HG03135 (cell line): ENCODE data around the gene EPB41L5.
"Not testable (repeated sequence)": the region's sequence is repeated elsewhere in the genome, so short reads cannot be mapped to it uniquely, and the experiment has no call there.

ENCODE experiments used
- ATAC-seq: cut with Tn5 transposase; IDR thresholded peaks from one replicate; pipeline ENCODE4 v1.9.1; 2021; ENCODE audit warnings: mild to moderate bottlenecking, moderate library complexity; ENCODE audit not compliant: unreplicated experiment

The EPB41L5 gene

DNA sequence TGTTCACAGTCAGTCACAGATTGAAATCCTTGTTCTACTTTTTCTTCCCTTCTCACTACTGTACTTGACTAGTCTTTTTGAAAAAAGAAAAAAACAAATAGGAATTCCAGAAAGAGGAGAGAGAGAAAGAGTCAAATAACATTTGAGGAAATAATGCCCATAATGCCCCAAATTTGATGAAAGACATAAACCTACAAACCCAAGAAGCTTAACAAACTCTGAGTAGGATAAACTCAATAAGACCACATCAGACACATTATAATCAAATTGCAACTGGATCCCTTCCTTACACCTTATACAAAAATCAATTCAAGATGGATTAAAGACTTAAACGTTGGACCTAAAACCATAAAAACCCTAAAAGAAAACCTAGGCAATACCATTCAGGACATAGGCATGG is 179.4 kb downstream of the EPB41L5 start:
- no peak for ATAC-seq

DNA sequence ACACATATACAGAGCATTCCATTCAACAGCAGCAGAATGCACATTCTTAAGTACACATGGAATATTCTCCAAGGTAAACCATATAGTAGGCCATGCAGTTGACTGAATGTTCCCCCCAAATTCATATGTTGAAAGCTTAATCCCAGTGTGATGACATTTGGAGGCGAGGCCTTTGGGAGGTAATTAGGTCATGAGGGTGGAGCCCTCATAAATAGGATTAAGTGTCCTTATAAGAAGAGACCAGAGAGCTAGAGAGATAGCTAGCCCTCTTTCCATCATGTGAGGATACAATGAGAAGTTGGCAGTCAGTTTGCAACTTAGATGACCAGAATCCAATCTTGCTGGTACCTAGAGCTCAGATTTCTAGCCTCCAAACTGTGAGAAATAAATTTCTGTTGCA is 182.7 kb downstream of the EPB41L5 start:
- no peak for ATAC-seq

DNA sequence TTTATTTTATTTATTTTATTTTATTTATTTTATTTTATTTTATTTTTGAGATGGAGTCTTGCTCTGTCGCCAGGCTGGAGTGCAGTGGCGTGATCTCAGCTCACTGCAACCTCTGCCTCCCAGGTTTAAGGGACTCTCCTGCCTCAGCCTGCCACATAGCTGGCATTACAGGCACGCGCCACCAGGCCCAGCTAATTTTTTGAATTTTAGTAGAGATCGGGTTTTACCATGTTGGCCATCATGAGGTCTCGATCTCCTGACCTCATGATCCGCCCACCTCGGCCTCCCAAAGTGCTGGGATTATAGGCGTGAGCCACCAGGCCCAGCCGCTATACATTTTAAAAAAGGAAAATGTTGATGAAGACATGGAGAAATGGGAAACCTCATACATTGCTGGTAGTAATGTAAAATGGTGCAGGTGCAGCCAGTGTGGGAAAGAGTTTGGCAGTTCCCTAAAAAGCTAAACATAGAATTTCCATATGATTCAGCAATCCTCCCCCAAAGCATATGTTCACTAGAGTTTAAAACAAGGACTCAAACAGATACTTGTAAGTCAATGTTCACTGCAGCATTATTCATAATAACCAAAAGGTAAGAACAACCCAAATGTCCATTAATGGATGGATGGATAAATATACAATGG is 187.1 kb downstream of the EPB41L5 start:
- ATAC-seq = not testable (repeated sequence)

DNA sequence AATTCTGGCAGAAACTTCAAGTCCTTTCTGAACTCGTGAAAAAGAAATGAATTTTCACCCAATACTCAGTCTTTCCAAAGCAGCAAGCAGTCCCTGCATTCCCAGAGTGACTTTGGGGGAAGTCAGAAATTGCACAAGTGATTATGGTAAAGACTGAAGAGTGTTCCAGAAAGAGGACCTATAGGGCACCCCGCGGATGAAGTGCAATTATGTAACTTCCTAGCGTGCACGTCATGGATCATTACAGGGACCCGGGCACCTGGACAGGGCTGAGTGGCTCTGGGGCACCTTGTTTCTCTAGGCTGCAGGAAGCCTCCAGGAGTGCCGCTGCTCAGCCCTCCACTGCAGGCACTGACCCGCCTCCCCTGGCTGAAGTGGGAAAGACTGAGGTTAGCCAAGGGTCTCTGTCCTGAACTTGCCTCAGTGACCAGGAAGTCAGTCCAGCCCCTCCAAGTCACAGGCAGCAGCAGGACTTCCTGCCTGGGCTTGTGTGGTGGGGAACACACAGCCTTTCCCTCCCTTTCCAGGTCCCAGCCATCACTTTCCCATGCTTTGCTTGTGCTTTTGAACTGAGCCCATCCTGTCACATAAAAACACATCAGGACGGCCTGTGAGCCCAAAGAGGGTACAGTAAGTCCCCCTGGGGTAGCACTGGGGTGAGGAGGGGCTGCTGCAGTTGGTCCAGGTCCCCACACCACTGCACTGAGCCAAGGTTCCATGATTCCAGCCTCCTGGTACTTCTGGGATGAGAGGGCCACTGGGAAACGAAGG is 190.6 kb downstream of the EPB41L5 start:
- no peak for ATAC-seq

DNA sequence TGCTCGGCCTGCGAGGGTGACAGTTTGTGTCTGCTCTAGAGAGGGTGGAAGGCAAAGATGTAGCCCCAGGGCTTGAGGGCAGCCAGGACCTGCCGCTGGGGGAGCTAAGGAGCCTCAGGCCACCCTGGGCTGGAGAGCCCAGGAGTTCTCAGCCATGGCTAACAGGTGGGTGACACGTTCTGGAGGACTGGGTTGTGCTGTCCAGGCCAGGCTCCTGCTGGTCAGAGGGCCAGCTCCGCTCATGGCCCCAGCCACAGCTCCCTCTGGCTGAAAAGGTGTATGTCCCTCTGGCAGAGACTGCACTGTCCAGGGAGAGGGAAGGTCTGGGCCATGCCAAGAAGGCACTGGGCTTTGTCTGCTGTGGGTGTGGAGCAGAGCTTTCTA is 191.1 kb downstream of the EPB41L5 start:
- no peak for ATAC-seq

DNA sequence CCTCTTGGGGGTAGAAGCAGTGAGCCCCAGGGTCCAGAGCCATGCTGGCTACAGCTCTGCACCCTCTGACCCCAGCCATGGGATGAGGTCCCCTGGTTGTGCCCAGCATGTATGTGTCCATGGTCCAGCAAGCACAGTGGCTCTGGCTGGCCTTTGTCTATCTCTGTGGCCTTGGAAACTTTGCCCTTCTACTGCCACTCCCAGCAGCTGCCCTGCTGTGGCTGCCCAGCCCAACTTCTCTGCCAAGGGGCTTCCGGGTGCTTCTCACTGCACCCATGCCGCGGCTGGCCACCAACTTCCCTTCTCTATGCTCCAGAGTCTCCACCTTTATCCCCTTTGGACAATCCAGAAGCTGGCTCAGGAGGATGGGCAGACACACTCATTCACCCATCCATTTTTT is 191.5 kb downstream of the EPB41L5 start:
- no peak for ATAC-seq

DNA sequence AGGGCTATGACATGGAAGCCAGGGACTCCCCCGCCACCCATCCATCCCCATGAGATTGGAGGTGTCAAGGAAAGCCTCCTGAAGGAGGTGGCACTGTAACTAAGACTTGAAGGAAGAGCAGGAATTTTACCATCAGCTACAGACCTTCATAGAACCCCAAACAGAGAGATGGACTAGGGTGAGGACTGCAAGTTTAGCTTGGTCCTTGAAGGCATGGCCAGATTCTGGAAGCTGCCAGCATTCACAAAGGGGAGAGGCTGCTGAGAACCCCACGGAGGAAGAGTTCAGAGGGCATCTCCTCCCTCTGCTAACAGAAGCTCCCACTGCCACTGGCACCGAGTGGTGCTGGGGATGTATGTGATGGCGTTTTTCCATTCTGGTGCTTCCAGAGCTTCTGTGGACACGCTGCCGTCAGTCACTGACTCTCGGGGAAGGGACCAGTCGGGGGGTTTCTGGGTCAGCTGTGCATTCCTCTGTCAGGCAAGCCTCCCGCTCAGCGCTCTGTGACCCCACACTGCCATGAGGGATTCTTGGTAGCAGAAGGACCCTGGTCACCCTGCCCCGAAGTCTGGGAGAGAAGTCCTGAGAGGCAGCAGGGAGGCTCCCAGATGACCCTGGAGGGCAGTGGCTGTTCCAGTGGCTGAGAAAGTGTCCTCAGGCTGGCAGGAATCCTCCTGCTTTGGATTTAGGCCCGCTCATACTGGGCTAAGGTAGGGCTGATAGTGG is 192.2 kb downstream of the EPB41L5 start:
- no peak for ATAC-seq

DNA sequence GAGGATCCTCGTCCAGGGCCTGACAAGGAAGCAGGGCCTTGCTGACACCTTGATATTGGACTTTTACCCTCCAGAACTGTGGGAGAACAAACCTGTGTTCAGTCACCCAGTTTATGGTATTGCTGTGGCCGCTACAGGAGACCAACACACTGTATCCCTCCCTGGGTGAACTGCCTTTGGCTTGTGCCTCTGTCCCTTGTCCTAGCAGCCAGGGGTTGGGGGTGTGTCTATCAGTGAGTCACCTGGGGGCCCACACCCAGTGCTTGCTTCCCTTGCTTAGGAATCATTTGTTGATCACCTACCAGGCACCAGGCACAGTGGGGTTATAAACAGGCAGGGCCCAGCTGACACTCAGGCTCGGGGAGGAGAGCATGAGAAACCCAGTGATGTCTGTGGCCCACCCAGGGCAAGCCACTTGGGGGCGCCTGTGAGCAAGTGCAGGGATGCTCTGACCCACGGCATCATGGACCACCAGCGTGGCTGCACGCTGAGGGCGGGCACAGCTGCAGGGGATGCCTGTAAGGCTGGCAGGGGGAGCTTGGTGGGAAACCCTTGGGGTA is 193.2 kb downstream of the EPB41L5 start:
- ATAC-seq = no peak

DNA sequence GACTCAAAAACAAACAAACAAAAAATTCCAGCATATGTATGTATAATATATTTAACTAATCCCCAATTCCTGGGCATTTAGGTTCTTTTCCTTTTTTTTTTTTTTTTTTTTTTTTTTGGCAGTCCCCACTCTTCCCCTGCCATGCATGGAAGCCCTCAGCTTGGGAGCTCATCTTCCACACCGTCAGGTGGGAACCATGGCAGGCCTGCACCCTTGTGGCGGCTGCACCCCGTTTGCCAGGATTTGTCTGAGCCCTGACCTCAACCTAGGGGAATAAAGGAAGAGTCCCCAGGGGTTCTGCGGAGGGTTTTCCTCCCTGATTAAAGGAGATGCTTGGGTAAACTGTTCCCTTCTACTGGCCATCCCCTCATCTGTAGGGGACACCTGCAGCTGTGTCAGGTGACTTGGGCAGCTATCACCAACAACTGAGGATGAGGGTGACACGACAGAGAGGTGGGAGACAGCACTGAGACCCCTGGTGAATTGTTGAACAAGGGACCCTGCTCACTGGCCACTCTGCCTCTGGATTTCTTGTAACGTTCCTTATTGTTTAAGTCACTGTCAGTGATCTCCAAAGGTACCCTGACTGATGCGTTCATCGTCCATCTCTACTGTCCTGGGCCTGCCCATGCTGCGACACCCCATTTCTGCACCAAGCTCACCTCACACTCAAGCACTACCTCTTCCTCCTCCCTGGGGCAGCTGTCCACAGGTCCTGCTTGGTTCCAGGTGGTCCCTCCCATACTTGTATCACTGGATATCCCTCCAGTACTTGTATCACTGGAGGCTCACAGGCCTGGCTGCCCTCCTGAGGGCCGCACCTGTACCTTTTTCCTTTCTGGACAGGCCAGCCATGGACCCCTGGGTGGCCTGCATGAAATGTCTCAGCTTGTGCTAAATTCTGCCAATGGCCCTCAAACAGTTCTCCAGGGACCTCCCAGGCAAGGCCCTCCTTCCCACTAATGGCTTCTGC is 195.8 kb downstream of the EPB41L5 start:
- ATAC-seq = no peak

DNA sequence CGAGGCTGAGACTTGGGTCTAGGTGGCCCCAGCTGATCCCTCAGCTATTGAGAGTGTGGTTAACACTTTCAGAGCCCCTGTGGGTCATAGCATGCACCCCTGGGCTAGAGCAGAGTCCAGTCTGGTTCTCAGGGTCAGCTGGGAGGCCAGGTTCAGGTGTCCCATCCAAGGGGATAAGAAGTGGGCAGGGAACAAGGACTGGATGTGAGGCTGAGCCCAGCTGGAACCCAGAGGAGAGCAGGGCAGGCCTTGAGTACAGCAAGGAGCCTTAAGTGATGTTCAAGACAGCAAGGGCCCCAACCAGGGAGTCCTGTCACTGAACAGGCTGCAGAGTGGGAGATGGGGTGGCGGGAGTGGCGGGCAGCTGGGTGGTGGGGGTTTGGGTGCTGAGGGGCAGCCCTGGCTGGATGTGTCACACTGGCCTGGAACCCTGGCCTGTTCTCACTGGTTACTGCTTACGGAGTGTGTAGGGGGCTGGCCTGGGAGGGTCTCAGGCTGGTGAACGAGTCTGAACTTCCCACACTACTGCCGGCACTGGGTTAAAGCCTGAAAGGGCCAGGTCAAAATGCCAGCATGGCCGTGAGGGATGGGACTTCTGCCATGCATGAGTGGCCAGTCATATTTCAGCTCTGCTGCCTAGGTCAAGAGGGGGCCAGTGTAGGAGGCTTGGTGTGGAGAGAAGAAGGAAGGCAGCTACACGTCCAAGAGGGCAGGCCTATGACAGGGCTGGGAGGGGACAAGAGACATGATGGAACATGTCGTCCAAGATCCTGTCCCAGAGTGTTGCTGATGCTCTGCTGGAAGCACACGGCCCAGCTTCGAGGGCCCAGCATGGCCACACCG is 196.8 kb downstream of the EPB41L5 start:
- no peak for ATAC-seq

DNA sequence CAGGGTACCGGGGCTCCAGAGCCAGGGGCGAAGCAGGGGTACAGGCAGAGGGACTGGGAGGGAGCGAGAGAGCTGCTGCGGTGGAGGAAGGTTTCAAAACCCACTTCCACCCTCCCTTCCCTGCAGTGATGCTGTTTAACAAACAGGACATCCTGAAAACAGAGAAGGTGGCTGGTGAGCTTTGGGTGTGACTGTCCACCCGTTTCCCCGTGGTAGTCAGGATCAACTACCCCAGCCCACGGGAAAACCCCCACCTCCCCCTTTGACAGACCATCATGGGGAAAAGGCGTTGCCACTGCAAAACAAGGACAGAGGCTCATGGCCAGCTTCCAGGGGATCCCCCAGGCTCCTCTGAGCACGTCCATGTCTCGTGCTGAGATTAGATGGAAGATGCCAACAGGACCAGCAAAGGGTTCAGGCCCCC is 197.4 kb downstream of the EPB41L5 start:
- no peak for ATAC-seq

DNA sequence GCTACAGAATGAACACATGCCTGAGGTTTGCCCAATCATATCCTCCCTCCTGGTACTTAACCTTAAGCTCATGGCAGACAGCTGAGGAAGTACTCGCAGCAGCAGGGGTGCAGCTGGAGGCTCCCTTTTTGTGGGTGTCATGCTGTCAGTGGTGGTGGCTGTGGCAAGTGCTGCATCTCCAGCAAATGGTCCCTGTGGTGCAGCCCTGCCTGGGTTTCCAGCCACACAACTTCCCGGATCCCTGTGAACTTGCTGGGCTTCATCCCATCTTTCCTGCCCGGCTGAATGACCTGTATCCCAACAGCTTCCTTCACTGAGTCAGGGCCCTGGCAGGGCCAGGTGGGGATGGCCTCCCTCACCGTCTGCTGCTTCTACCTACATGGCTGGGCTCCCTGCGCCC is 205.3 kb downstream of the EPB41L5 start:
- no peak for ATAC-seq

DNA sequence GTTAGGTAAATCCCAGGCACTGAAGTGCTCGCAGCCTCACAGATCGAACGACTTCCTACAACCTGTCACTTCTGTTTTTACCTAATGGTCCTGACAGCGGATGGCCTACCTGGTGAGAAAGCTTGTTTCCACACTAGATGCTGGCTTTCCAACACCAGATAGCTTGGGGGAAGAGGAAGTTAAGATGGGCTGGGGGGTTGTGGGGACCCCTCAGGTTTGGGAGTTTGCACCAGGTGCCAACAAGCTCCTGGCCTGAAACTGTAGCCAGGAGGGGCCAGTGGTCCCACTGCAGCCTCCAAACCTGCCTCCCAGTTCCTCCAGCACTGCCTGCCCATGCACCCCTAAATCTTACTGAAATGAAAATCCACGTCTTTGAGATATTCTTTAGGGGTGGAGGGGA is 206.4 kb downstream of the EPB41L5 start:
- ATAC-seq = no peak

DNA sequence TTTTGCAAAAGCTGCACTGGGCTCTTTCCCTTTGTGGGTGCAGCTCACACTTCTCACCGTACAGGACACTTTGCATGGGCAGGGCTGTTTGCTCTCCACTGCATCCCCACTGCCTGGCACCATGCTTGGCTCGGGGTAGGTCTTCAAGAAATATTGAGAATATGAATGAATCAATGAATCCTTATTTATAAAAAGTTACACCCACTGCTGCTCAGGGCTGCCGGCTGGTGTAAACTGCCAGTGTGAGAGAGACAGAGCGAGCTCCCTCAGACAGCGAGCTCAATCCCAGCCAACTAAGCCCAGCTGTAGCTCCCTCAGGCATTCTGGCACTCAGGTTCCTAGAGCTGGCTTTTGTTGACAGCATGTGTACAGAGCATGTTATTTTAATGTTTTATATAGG is 206.9 kb downstream of the EPB41L5 start:
- no peak for ATAC-seq

DNA sequence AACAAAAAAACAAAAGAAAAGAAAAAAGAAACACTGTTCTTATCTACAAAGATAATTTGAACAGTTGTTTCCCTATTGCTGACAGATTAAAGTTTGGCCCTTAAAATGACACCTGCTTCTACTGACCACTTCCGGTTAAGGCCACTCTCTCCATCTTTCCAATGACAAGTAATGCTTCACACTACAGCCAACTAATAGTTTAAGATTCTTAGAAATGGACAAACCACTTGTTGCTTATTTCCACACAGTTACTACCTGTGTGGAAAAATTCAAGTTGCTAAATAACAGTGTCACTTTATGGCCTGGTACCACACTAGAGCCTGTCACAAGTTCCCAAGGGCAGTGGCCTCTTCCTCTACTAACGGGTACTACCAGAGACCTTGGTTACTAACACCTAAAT is 207.9 kb downstream of the EPB41L5 start:
- ATAC-seq = no peak

DNA sequence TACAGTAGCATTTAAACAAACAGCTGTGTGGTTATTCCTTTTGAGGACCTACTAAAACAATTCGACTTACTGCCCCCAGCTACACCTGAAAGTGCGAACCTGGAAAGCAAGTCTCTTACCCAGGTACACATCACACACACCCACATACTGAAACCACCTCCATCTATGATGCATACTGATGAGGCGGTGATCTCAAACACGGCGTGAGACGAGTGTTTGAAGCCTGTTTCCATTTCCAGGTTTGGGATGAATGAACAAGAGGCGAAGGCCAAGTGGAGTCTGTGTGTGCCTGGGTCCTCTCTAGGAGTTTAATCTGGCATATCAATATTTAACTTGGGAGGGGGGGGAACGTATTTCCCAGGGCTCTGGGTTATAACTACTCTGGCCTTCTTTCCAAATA is 208.7 kb downstream of the EPB41L5 start:
- ATAC-seq = no peak

DNA sequence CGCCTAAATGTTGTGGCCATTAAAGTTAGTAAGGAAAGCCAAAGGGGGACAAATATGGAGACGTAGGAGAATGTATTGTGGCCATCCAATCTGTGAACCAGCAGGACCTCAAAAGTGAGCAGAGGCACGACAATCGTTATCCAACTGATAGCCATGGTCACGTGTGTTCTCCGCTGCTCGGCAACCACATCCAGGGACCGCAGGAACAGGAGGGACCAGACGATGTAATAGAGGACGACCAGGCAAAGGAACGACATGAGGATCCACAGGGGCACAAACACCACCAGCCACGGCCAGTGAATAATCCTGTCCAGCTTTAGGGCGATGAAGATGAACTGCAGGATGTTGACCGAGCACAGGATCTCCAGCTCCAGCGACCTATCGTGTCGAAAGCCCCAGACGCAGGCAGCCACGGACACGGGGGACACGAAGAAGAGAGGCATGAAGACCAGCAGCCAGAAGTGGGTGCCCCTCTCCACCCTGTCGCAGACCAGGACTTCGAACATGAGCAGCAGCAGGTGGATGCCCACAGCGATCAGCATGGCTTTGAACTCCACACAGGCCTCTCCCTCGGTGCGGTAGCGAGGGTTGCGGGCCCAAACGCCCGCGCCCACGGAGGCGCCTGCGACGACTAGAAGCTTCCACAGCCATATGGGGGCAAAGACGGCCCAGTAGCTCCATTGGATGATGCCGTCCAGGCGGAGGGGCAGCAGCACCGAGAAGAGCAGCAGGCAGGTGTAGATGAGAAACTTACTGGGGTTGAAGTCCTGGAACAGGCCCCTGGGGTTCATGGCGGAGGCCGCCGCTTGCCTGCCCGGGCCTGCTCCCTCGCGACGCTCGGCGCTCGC is 209.5 kb downstream of the EPB41L5 start:
- no peak for ATAC-seq

DNA sequence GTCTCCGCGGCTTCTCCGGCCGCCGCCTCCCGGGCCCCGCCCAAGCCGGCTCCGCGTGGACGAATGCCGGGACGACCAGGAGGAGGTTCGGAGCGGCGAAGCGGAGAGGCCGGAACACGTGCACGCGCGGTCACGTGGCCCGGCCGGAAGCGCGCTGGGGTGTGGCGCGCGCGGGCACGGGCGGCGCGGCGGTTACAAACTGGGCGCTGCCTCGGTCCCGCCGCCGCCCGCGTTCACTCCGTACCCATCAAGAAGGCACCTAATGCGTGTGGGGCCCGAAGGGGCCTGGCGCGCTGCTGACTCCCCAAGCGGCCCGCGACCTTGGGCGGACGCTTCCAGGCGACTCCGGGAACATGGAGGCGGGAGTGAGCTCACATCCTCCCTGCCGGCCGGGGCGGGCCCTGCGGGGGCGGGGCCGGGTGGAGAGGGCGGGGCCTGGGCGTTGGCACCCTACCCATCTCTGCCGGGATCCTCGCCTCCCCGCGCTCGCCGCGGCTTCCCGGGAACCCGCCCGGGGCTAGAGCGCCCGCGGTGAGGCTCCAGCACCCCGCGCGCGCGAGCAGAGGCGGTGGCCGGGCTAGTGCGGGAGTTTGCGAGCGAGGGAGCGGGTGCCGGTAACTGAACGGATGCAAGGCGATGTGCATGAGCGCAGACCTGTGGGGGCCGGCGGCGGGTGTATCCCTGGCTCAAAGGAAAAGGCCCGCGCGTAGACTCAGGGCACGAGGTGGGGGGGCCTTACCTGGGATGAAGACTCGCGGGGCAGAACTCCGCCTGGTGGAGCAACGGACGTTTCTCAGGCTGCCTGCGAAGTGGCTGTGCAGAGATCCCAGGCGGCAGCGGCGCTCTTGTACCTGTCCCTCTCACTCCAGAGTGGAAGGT is 210.4 kb downstream of the EPB41L5 start, which contains the start of gene TMEM185B:
Gene TMEM185B (minus strand): TSS at position 367 of the 879 bp plus-strand sequence. CDS start 424 bp downstream, outside the sequence.
- ATAC-seq = peak; percentile 84
